ENCODE measurements around the gene PRXL2B.
"Not testable (repeated sequence)": the region's sequence is repeated elsewhere in the genome, so short reads cannot be mapped to it uniquely, and the experiment has no call there.

Gene PRXL2B

DNA sequence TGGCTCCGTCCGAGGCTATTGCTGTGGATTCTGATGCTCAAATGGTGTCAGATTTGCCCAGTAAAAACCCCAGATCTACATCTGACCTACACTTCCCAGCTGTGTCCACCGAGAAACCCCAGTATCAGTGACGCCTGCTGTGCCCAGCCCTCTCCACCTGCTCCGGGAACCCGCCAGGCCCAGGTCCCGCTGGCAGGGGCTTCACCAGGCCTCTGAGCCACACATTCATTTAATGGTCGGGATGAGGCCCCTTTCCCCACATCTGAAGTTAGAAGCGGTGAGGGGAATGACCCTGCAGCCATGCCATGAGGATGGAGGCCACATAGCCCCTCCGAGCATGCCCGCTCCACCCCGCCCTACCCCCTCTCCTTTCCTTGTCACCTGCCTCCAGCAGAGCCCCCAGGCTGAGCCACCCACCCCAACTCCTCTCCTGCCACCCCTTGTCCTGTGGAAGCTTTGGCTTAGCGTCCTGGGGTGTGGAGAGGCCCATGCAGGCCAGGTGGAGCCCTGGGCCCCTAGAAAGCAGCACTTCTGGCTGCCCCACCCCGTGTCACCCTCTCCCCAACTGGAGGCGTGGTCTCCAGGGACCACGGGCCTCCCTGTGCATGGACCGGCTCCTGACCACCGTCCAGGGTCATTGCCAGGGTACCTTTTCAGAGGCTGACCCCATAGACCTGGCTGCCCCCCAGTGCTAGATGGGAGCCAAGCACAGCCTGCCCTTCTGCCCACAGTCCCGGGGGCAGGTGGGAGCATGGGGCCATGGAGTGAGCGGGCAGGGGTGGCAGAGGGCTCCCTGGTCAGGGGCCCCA lies 22.4 kb upstream of the PRXL2B start:
- DNase-seq (ENCODE audit: low read depth): no peak

DNA sequence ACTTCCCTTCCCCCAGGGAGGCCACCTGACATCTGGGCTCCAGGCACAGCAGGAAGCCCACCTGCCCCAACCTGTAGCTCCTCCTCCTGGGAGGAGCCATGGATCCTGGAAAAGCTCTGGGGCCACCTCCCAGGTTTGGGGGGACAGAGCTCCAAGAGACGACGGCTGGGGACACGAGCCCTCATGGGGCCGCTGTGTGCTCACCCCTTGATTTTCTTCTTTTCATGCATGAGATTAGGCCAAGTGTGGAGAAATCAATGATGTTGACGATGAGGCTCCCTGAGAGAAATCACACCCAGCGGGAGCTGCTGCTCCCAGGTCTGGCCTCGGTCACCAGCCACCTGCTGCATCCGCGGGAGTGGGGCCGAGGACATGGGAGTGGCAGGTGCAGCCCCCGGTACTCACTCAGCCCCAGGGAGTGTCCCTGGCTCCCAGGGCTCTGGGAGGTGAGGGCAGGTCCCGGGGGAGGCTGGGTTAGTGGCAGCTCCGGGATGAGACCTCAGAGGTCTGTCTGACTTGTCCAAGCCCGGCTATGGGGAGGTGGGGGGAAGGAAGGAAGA lies 21.7 kb upstream of the PRXL2B start:
- DNase-seq (ENCODE audit: low read depth): no peak

DNA sequence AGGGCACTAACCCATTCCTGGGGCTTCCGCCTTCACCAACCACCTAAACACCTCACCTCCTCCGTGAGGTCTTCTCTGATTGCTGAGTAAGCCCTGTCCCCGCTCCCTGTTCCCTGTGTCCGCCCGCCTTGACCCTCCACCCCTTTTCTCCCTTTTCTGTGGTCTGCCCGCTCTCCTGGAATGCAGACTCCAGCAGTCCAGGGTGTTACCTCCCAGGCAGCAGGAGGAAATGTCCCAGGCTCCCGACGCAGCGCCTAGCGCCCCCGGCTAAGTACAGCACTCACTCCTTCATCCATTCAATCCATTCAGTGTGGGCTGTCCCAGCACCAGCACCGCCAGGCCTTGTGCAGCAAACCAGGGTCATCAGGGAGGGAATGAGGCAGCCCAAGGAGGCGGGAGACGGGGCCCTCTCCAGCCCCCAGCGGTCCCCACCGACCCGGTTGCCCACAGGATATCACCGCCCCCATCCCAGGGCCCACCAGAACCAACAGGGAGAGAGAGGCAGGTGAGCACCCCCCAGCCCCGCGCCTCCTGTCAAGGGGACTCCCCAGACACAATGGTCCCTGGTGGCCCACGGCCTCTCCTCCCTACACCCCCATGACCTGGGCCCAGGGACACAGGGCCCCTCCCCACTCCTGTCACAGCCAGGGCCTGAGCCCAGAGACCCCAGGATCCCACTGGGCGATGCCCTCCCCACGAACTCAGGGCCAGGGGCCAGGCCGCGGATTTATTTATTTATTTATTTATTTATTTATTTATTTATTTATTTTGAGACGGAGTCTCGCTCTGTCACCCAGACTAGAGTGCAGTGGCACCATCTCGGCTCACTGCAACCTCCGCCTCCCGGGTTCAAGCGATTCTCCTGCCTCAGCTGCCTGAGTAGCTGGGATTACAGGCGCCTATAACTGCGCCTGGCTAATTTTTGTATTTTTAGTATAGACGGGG lies 20.2 kb upstream of the PRXL2B start:
- DNase-seq (ENCODE audit: low read depth): peak; percentile 18

DNA sequence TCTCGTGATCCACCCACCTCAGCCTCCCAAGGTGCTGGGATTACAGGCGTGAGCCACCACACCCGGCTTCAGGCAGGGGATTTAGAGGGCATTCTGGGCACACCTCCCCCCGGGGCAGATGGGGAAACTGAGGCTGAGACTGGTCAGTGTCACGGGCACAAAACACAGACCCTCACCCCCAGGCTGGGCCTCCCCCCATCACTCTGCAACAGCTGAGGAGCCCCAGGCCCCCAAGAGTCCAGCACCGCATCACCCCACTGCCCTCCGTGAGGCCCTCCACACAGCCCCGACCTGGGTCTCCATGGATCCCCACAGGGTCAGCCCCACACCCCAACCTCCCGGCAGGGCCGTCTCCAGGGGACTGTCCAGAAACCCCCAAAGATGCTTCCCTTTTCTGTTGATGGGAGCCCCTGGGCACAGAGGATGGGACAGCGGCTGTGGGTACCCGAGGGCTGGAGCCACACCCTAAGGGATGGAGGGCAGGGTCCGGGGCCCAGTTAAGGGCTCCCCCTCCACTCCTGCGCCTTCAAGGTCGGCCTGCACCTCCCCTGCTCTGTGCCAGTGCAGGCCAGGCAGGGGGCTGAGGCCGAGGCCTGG lies 19.4 kb upstream of the PRXL2B start:
- DNase-seq (ENCODE audit: low read depth): no peak

DNA sequence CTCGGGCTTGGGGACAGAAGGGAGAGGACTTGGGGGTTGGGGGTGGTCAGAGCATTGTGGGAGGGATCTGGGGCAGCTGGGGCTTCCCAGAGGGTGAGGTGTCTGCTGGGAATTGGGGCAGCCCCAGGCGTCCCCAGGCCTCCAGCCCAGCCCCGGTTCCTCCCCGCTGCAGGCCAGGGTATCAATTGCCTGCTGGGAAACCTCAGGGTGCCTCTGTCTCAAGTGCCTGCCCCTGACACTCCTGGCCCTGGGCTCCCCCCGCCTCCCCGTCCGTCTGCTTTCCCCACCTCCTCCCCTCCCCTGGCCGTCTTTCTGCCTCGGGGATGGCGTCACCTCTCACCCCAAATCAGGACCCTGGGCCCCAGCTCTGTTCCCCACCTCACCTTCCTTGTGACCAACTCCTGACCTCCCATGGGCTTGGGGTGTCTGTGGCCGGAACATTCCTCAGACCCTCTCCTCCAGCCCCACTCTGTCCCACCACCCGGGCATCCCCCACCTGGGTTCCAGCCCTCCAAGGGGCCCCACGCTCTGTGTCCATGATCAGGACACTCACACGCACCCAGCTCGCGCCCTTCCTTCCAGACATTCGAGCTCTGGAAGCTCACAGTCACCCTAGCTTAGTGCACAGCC lies 18.3 kb upstream of the PRXL2B start:
- not testable (repeated sequence) for DNase-seq (ENCODE audit: low read depth)

DNA sequence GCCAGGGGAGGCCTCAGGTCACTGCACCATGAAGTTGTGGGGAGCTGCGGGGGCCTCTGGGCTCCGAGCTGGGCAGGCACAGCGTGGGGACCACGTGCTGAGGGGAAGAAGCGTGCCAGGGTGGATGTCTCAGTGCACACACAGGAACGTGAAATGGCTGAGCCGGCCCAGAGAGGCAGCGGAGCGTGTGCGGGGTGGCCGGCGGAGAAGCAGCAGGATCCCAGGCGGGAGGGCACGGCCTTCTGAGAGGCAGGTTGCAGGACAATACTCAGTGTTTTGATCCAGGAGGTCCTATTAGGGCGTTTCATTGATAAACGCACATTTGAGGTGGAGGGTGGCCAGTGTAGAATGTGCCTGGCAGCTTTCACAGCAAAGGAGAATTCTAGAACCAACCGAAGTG lies 17.5 kb upstream of the PRXL2B start:
- DNase-seq (ENCODE audit: low read depth): no peak

DNA sequence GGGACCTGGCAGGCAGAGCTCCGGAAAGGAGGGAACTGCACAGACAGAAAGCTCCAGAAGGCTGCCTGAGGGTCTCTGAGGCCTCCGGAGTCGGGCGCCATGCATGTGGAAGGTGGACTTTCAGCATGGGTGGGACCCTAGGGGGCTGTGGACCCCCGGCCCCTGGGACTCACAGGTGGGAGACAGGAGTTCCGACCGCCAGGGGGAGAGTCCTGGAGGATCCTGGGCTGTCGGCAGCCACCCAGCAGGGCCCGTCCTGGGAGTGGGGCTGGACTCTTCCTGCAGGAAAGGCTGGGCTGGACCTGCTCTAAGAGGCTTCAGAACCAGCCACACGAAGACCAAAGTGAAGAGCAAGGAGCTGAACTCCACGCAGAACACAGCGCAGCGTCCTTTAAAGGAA lies 16.9 kb upstream of the PRXL2B start:
- not testable (repeated sequence) for DNase-seq (ENCODE audit: low read depth)

DNA sequence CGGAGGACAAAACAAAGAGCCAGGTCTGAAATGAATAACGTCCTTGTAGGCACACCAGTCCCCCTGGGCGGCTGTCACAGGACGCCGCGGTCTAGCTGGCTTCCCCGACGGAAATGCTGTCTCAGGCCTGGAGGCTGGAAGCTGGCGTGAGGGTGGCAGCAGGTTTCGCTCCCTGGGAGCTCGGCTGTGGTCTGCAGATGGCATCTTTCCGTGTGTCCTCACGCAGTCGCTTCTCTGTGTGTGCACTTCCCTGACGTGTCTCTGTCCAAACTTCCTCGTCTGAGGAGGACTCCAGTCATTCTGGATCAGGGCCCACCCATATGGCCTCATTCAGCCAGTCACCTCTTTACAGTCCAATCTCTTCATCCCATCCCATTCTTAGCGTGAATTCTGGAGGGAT lies 16.2 kb upstream of the PRXL2B start:
- no peak for DNase-seq (ENCODE audit: low read depth)

DNA sequence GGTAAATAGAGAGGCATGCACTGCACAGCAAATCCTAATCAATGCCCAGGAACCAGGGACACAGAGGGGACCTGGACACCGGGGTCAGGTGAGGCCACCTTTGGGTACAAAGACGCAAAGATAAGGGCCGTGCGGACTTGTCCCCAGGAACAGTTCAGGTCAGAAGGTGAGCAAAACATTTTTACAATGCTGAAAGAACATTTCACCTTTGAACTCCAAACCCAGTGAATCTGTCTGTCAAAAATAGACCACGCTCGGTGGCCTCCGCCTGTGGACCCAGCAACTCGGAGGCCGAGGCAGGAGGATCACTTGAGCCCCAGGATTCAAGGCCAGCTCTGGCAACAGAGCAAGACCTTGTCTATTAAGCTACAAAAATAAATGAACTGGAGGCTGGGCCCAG lies 15.2 kb upstream of the PRXL2B start:
- no peak for DNase-seq (ENCODE audit: low read depth)

DNA sequence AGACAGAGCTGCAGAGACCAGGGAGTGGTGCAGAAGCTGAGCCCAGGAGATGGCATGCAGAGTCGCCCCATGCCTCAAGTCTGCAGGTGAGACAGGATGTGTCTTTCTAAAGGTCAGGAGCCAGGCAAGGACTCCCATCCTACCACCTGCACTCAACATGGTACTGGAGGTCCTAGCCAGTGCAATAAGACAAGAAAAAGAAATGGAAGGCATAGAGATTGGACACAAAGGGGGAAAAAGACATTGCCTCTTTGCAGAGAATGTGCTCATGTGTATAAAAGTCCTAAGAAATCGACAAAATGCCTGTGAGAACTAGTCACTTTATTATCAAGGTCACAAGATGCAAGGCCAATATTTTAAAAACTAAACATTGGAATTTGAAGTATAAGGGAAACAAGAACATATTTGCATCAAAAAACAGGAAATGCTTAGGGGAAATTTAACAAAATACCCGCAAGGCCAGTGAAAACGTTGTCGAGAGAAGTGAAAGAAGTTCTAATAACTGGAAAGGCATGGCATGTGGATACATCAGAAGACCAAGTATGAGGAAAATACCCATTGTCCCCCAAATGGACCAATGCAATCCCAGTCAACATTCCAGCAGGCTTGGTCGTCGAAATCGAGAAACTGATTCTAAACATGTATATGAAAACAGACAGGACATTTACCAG lies 13.2 kb upstream of the PRXL2B start:
- DNase-seq (ENCODE audit: low read depth): no peak

DNA sequence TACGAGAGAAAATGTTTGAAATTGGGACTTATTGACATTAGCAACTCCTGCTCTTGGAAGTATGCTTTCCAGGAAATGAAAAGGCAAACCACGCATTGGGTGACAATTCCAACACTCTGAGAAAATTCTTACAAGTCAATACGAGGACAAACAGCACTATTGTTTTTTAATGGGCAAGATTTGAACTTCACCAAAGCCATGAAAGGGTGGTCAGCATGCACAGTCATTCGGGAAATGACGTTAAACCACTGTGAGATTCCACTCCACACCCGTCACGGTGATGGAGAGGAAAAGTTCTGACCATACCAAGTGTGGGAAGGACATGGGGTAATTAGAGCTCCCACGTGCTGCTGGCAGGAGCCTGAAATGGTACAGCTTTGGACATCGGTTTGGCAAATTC lies 12.2 kb upstream of the PRXL2B start:
- DNase-seq (ENCODE audit: low read depth): peak; percentile 39

DNA sequence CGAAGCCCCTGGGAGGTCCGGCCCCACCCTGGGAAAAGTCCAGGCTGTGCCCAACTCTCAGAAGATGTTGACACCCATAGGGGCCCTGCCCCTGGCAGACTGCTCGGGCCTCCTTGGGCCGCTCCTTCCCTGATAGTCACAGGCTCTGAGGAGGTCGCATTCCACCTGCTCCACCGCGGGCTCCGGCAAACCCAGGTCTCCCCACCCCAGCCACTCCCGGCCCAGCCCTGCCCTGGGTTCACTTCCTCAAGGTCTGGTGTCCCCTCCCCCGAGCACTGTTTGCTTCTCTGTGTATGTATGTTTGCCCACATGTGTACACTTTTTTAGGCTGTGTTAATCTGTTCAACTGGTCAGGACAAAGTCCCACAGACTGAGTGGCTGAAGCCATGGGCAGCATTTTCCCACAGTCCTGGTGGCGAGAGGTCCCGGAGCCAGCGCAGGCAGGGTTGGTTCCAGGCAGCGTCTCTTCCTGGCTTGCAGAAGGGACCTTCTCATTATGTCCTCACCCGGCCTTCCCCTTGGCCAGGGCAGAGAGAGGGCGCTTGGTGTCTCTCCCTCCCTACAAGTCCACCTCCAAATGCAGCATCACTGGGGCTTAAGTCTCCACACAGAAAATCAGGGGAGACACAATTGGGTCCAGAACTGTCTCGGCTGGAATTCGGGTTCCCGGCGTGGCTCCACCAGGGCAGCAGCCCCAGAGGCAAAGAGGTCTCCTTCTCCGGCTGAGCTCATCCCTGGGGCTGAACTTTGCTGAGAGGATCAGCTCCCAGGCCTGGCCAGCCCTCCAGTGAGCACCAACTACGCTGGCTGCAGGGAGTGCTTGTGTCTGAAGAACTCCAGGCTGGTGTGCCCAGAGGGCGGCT lies 10.5 kb upstream of the PRXL2B start:
- DNase-seq (ENCODE audit: low read depth): no peak

DNA sequence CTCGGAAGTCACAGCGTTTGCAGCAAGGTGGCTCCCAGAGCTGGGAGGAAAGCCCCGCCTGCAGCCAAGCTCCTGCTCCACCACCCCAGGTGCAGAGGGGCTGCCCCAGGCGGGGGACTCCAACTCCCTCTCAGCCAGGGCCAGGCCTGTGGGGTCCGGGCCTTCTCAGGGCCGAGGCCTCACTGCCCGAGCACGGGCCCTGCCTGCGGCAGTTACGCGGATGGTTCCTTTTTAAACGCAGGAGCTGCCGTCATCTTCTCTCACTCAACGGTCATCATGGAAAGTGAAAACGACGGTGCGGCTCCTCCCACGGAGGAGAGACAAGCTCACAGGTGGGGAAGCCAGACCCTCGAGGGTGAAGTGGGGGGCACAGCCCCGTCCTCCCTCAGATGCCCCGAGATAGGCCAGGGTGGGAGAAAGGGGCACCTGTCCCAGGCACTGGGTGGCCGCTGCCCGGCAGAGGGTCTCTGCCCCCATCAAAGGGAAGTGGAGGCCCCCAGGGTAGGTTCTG lies 9.0 kb upstream of the PRXL2B start:
- not testable (repeated sequence) for DNase-seq (ENCODE audit: low read depth)

DNA sequence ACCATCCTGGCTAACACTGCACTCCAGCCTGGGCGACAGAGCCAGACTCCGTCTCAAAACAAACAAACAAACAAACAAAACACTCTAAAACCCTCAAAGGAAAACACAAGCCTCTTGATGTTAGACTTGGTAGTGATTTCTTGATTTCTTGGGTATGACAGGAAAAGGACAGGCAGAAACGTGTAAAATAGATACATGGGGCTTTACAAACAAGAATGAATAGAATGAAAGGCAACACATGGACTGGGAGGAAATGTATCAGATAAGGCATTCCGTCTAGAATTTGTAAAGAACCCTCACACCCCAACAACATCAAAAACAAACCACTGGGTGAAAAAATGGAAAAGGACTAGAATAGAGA lies 7.8 kb upstream of the PRXL2B start:
- DNase-seq (ENCODE audit: low read depth): no peak

DNA sequence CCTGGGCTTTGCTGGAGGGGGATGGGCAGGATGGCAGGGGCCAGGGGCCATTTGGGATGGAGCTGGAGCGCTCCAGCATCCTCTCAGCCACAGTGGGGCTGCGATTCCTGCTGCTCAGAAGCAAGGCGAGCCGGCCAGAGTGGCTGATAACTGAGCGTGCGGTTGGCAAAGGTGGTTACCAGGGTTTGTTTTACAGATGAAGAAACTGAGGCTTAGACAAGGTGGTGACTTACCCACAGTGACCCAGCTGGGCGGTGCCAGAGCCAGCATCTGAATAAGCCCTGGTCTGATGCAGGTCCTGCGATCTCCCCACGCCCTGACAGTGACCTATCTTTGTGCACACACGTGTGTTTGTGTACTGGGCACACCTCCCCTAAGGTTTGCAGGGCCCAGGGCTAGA lies 5.9 kb upstream of the PRXL2B start:
- DNase-seq (ENCODE audit: low read depth): no peak

DNA sequence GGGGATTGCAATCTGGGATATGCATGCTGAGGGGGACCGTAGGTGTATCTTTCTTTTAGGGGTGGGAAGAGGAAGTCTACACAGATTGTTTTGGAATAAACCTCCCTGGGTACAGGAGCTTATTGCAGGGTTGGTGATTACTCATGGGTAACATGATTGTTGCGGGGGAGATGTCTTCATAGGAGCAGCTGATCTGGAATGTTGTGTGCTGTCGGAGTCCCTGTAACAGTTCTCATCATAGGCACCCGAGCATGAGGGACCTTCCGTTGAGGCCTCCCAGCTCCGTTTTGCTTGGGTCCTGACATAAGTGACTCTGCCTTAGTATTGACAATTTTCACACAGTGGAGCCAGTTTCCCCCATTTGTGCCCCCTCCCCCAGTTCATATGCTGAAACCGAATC lies 4.2 kb upstream of the PRXL2B start:
- no peak for DNase-seq (ENCODE audit: low read depth)

DNA sequence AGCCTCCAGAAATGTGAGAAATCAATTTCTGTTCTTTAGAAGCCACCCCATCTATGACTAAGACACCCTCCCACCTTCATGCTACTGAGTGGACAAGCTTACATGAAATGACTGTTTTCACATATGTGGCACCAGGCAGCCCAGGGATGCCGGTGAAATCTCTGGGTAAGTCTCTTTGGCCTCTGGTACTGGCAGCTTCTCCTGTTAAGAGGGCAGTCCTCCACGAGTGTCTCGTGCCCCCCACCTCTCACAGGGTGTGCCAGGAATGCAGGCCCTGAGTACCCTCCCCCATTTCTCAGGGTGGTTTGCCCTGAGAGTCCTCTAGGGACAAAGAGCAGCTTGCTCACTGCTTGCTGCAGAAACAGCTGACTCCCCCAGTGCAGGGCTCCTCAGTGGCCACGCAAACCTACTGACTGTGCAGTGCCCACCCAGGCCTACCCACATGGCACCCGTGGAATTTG lies 3.2 kb upstream of the PRXL2B start:
- DNase-seq (ENCODE audit: low read depth): no peak

DNA sequence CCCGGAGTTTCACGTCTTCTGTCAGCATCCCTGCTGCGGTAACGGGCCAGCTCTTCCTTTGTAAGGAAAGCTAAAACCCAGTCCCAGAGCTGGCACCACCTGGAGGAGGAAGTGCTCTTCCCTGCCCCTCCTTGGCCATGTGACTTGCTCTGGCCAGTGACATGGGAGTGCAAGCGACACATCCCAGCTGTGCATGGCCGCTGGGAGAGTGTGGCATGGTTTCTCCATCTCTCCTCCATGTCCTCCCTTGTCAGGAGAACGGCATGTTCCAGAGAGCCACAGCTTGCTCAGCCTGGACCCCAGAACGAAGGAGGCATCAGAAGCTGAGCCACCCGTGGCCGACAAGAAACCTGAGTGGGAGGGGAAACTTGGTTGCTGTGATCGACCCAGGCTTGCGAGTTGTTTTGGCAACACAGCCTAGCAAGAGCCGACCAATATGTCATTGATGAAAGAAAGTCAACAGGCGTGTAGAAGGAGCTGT lies 2.7 kb upstream of the PRXL2B start:
- no peak for DNase-seq (ENCODE audit: low read depth)

DNA sequence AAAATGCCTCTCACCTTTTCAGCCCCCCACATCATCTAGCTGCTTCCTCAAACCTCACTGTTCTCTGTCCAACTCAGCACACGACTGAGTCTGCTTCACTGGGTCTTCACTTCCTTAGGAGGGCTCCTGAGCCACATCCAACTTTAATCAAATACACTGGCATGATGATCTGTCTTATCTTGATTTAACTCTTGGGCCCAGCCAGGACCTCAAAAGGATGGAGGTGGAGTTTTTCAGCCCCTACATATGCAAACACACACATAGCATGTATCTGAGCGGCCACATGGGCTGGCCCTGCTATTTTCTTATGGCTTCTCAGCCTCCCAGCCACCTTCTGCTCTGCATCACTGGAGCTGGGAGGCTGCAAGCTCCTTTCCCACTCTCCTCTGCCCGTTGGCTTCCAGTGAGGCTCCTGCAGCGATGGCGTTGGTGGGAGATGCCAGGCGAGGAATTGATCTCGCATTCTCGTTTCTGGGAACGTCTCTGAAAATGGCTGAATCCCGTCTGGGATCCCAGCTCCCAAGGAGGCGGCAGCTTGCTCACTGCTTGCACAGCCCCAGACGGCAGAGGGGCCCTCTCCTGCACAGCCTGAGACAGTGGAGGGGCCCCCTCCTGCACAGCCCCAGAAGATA lies 1.8 kb upstream of the PRXL2B start:
- no peak for DNase-seq (ENCODE audit: low read depth)

Data from ELR (cell line).